HCT116 (cell line): ENCODE data around the gene ADORA2B. TPM values are rescaled to one million over a fixed set of nuclear protein-coding genes. Genes with fewer than 3 reads are reported as not detected.

Source experiments
- ATAC-seq: fragments of 200-7000 bp; cut with Tn5 transposase; 2 replicates; pipeline ENCODE4 v1.9.1; 2020; ENCODE audit warnings: mild to moderate bottlenecking, moderate library complexity
- BruUV-seq: library from RNA; stranded (reverse); fragments of 400-500 nt; replicated peaks from 2 replicates; lab custom pipeline; 2021; lab: Mats Ljungman, UMichigan
- CTCF ChIA-PET: fragments of 300-600 bp; sonication (Branson Sonifier 250); formaldehyde crosslinking; loops from one replicate; lab custom pipeline; 2021; ENCODE audit warnings: antibody characterized with exemption; lab: Charles Lee
- POLR2A ChIA-PET: fragments of 300-600, 350-600 bp; sonication (Branson Sonifier 250); formaldehyde crosslinking; loops from one replicate; lab custom pipeline; 2021; ENCODE audit warnings: antibody characterized with exemption; lab: Charles Lee
- RAD21 ChIA-PET, 2 experiments: fragments of 300-600 bp; sonication (Branson Sonifier 250); formaldehyde crosslinking; loops; one replicate each; lab custom pipeline; 2023; ENCODE audit warnings: low total read pairs in 2 of 2; ENCODE audit not compliant: uncharacterized antibody in 2 of 2, unreplicated experiment in 2 of 2, low non-redundant PET in 1 of 2; lab: Charles Lee
- DNase-seq: peaks from one replicate; pipeline ENCODE4 v3.0.0-alpha.2; 2010; ENCODE audit warnings: low read depth, low spot score
- H2AFZ ChIP-seq: fragments of 200-600 bp; shearing (Covaris generic), sonication (generic); 2 replicates; pipeline ENCODE4 v1.6.1; 2017; ENCODE audit warnings: low read depth, mixed run types, mixed read lengths, antibody characterized with exemption, low read length; ENCODE audit not compliant: poor library complexity, severe bottlenecking
- H3K27ac ChIP-seq: 2 replicates; pipeline ENCODE4 v1.5.1; 2012; ENCODE audit warnings: low read depth, low read length
- H3K27me3 ChIP-seq: fragments of 200-600 bp; sonication (generic); 2 replicates; pipeline ENCODE4 v1.6.1; 2016; ENCODE audit warnings: mixed run types, low read length, mixed read lengths; ENCODE audit not compliant: insufficient read depth
- H3K36me3 ChIP-seq, 2 experiments: fragments of 200-500 bp in 1 of 2; fragments of 200-600 bp in 1 of 2; sonication (Bioruptor generic) in 1 of 2; sonication (generic) in 1 of 2; 2 replicates each; pipeline versions ENCODE4 v1.5.1 to v1.6.1; 2014 to 2016; ENCODE audit warnings: low read length in 2 of 2, inconsistent platforms in 1 of 2, mixed read lengths in 1 of 2, mixed run types in 1 of 2; ENCODE audit not compliant: insufficient read depth in 2 of 2, control insufficient read depth in 1 of 2
- H3K4me1 ChIP-seq, 2 experiments: fragments of 200-600 bp in 1 of 2; sonication (generic) in 1 of 2; 2 replicates each; pipeline versions ENCODE4 v1.5.1 to v1.6.1; 2012 to 2017; ENCODE audit warnings: low read length in 2 of 2, inconsistent platforms in 1 of 2, mild to moderate bottlenecking in 1 of 2, mixed read lengths in 1 of 2, mixed run types in 1 of 2, moderate library complexity in 1 of 2; ENCODE audit not compliant: insufficient read depth in 2 of 2, control insufficient read depth in 1 of 2
- H3K4me2 ChIP-seq: fragments of 200-600 bp; sonication (generic); 2 replicates; pipeline ENCODE4 v1.6.1; 2017; ENCODE audit warnings: mixed run types, low read length, mixed read lengths
- H3K4me3 ChIP-seq, 2 experiments: fragments of 200-600 bp in 1 of 2; sonication (generic) in 1 of 2; replicated peaks in 1 of 2; 2 replicates each; pipeline ENCODE4 v1.5.1; 2011 to 2016; ENCODE audit warnings: low read length in 2 of 2, control low read depth in 1 of 2, low read depth in 1 of 2, mild to moderate bottlenecking in 1 of 2, mixed read lengths in 1 of 2, mixed run types in 1 of 2
- H3K79me2 ChIP-seq: fragments of 200-600 bp; sonication (generic); 2 replicates; pipeline ENCODE4 v1.6.1; 2017; ENCODE audit warnings: mild to moderate bottlenecking, mixed run types, low read length, moderate library complexity, mixed read lengths; ENCODE audit not compliant: insufficient read depth
- H3K9ac ChIP-seq: fragments of 200-600 bp; sonication (generic); 2 replicates; pipeline ENCODE4 v1.6.1; 2016; ENCODE audit warnings: low read length, mixed read lengths
- H3K9me2 ChIP-seq: fragments of 200-600 bp; sonication (generic), shearing (Covaris generic); 2 replicates; pipeline ENCODE4 v1.6.1; 2017; ENCODE audit warnings: mixed run types, mild to moderate bottlenecking, moderate library complexity; ENCODE audit not compliant: insufficient read depth
- H3K9me3 ChIP-seq, 2 experiments: fragments of 200-500 bp in 1 of 2; fragments of 200-600 bp in 1 of 2; sonication (Bioruptor generic) in 1 of 2; sonication (generic) in 1 of 2; 2 replicates each; pipeline ENCODE4 v1.6.1; 2014 to 2017; ENCODE audit warnings: low read length in 2 of 2, mixed read lengths in 2 of 2, inconsistent platforms in 1 of 2, low read depth in 1 of 2, mild to moderate bottlenecking in 1 of 2, mixed run types in 1 of 2, moderate library complexity in 1 of 2; ENCODE audit not compliant: control insufficient read depth in 1 of 2, insufficient read depth in 1 of 2
- H4K20me1 ChIP-seq: fragments of 200-600 bp; sonication (generic), shearing (Covaris generic); 2 replicates; pipeline ENCODE4 v1.6.1; 2017; ENCODE audit warnings: mixed run types, mild to moderate bottlenecking, moderate library complexity; ENCODE audit not compliant: insufficient read depth
- CBX3 ChIP-seq: IDR thresholded peaks from 2 replicates; pipeline ENCODE4 v1.6.1; 2012; ENCODE audit warnings: low read depth
- CEBPB ChIP-seq: IDR thresholded peaks from 2 replicates; pipeline ENCODE4 v1.6.1; 2012; ENCODE audit warnings: low read depth
- ELF1 ChIP-seq: IDR thresholded peaks from 2 replicates; pipeline ENCODE4 v1.6.1; 2012; ENCODE audit warnings: low read depth, borderline replicate concordance
- EZH2 ChIP-seq: fragments of 200-600 bp; sonication (generic); IDR thresholded peaks from 2 replicates; pipeline ENCODE4 v1.6.1; 2017; ENCODE audit warnings: antibody characterized with exemption, mixed run types
- EZH2phosphoT487 ChIP-seq: fragments of 200-600 bp; IDR thresholded peaks from 2 replicates; pipeline ENCODE4 v1.6.1; 2018; ENCODE audit warnings: antibody characterized with exemption, borderline replicate concordance
- FOSL1 ChIP-seq: IDR thresholded peaks from 2 replicates; pipeline ENCODE4 v1.6.1; 2012; ENCODE audit warnings: low read depth
- POLR2A ChIP-seq: IDR thresholded peaks from 2 replicates; pipeline ENCODE4 v1.7.0; 2011; ENCODE audit warnings: borderline replicate concordance; ENCODE audit not compliant: insufficient read depth, insufficient read length; ENCODE audit errors: extremely low read depth
- POLR2AphosphoS5 ChIP-seq: IDR thresholded peaks from 2 replicates; pipeline ENCODE4 v1.6.1; 2011; ENCODE audit warnings: mild to moderate bottlenecking, low read depth, low read length, moderate library complexity
- SP1 ChIP-seq: IDR thresholded peaks from 2 replicates; pipeline ENCODE4 v1.6.1; 2012; ENCODE audit warnings: low read depth
- TCF7L2 ChIP-seq: IDR thresholded peaks from 2 replicates; pipeline ENCODE4 v1.7.0; 2011; ENCODE audit warnings: borderline replicate concordance, inconsistent platforms; ENCODE audit not compliant: insufficient read depth, insufficient read length; ENCODE audit errors: extremely low read depth
- YY1 ChIP-seq: IDR thresholded peaks from 2 replicates; pipeline ENCODE4 v1.6.1; 2011; ENCODE audit warnings: low read length, low read depth, moderate library complexity, mild to moderate bottlenecking; ENCODE audit not compliant: insufficient replicate concordance; ENCODE audit errors: extremely low read depth
- ZNF274 ChIP-seq: fragments of 200-500 bp; sonication (Bioruptor generic); IDR thresholded peaks from 2 replicates; pipeline ENCODE4 v1.6.1; 2014; ENCODE audit warnings: mild to moderate bottlenecking, low read depth, low read length, inconsistent platforms
- intact Hi-C: fragments of 100-400 bp; cut with micrococcal nuclease; formaldehyde crosslinking; loops from 2 replicates; pipeline ENCODE4 v1.10.0; 2022
- total RNA-seq: library from RNA; stranded (reverse); gene quantifications from one replicate; pipeline ENCODE4 v1.2.1, GENCODE V29; 2021; ENCODE audit not compliant: unreplicated experiment
- TF ChIP-seq, protein P1 (sequence below), 3 experiments: fragments of 200-600 bp in 1 of 3; sonication (generic) in 1 of 3; IDR thresholded peaks in 2 of 3; conservative IDR thresholded peaks in 1 of 3; 2 replicates each; pipeline ENCODE4 v1.5.1; 2012 to 2017; ENCODE audit warnings: low read depth in 2 of 3, low read length in 2 of 3, antibody characterized with exemption in 1 of 3, borderline replicate concordance in 1 of 3, control low read depth in 1 of 3, mild to moderate bottlenecking in 1 of 3, mixed read lengths in 1 of 3, mixed run types in 1 of 3, moderate library complexity in 1 of 3; ENCODE audit not compliant: insufficient read depth in 1 of 3

ADORA2B gene
- total RNA-seq, 1 experiment from 2014 or later, result 47.5 TPM

DNA sequence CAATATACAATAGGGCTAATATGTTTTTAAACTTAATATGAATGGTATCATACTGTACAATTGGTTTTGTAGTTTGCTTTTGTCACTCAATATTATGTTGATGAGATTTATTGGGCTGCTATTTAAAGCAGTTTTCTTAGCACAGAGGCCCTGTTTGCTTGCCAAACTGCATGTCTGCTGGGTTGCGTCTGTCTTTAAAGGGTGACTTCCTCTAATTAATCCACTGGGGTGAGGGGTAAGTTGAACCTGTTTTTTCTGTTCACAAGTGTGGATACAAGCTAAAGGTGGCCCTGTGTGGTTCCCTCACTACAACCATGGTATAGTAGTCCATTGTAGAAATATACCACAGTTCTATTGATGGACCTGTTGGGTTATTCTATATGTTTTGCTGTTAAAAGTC, 74.4 kb downstream of the ADORA2B start:
- ChIA-PET POLR2A (no interaction called here), RAD21 (no interaction called here)
- Histone ChIP-seq H3K9me3 (no peaks in the 10 kb centered on the region), H4K20me1 (peaks cover 52% of the 10 kb centered on the region)
- no peak for ATAC-seq
- TF ChIP-seq POLR2A (no peak), TCF7L2 (no peak), EZH2 (no peak)
- TF ChIP-seq, protein P1, sequence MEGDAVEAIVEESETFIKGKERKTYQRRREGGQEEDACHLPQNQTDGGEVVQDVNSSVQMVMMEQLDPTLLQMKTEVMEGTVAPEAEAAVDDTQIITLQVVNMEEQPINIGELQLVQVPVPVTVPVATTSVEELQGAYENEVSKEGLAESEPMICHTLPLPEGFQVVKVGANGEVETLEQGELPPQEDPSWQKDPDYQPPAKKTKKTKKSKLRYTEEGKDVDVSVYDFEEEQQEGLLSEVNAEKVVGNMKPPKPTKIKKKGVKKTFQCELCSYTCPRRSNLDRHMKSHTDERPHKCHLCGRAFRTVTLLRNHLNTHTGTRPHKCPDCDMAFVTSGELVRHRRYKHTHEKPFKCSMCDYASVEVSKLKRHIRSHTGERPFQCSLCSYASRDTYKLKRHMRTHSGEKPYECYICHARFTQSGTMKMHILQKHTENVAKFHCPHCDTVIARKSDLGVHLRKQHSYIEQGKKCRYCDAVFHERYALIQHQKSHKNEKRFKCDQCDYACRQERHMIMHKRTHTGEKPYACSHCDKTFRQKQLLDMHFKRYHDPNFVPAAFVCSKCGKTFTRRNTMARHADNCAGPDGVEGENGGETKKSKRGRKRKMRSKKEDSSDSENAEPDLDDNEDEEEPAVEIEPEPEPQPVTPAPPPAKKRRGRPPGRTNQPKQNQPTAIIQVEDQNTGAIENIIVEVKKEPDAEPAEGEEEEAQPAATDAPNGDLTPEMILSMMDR (IDR thresholded peaks at IDR 0.05 in 2 of 3, conservative IDR thresholded peaks at IDR 0.05 in 1 of 3; ENCODE audit: borderline replicate concordance in 1 of 3, insufficient read depth in 1 of 3, low read depth in 2 of 3, low read length in 2 of 3), result no peak
- TF ChIP-seq, all 23 proteins: peak for 0
- Histone ChIP-seq H2AFZ (no peak overlapping the region), H3K9me2 (no peaks in the 10 kb centered on the region), H3K4me3 (no peak overlapping the region), H3K9ac (no peak overlapping the region), H3K36me3 (peaks cover 38 to 54% of the 10 kb centered on the region in 2 experiments), H3K27me3 (no peaks in the 10 kb centered on the region), H3K79me2 (peaks cover 97% of the 10 kb centered on the region), H3K4me1 (no peaks in the 10 kb centered on the region), H3K4me2 (no peak overlapping the region), H3K27ac (no peak overlapping the region)
- DNase-seq, result no peak
- BruUV-seq, result no TSS peak
- CTCF ChIA-PET, result no interaction called here
- intact Hi-C loops, result no loop called here

DNA sequence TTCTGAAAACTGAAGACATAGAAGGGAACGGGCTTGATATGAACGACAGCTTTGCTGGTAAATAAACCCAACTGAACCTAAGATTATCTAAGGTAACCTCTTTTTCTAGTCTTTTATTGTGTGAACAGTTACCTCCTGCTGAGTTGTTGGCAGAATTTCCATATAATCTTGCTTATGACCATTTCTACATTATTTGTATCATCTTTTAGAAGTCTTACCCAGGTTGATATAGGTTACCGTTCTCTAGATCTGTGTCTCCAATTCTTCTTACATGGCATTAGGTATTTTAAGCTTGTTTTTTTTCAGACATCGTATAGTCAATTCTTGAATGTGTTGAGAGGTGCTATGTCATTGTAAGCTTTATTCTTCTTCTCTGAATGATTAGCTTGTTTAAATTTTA, 79.0 kb downstream of the ADORA2B start:
- POLR2A ChIA-PET, result interaction anchor here (1.3 kb wide), 1 partner anchor 24 kb away, joined by 4 read pairs; the partner anchor contains the start of genes TTC19 and ZSWIM7
- H4K20me1 ChIP-seq, result peaks cover 46% of the 10 kb centered on the region; the same call in 1 of the 2 replicates
- H3K4me3 ChIP-seq, result no peak overlapping the region
- no peak for ATAC-seq
- H3K36me3 ChIP-seq, result peaks cover 20 to 66% of the 10 kb centered on the region in 2 experiments; a peak in 3 of 4 replicates
- H3K4me1 ChIP-seq, result peaks cover 13 to 31% of the 10 kb centered on the region in 2 experiments
- H3K9me2 ChIP-seq, result no peaks in the 10 kb centered on the region
- H3K79me2 ChIP-seq, result peaks cover 94% of the 10 kb centered on the region
- intact Hi-C loops, result no loop called here
- no peak overlapping the region for H3K9ac ChIP-seq
- H3K27me3 ChIP-seq, result no peaks in the 10 kb centered on the region
- no peaks in the 10 kb centered on the region for H3K9me3 ChIP-seq
- RAD21 ChIA-PET, result no interaction called here
- CTCF ChIA-PET, result no interaction called here
- DNase-seq, result no peak
- H3K4me2 ChIP-seq, result no peak overlapping the region
- no peak overlapping the region for H2AFZ ChIP-seq
- no TSS peak for BruUV-seq
- TF ChIP-seq ZNF274 (no peak), CEBPB (no peak), SP1 (no peak), YY1 (no peak), POLR2AphosphoS5 (no peak), FOSL1 (no peak), CBX3 (no peak), TCF7L2 (no peak), EZH2 (no peak), EZH2phosphoT487 (no peak), ELF1 (no peak)
- H3K27ac ChIP-seq, result no peak overlapping the region
